GM12891 (cell line): ENCODE results near the gene ATRNL1.

ENCODE experiments used
- POLR2A ChIP-seq: IDR thresholded peaks from 2 replicates; pipeline ENCODE4 v1.6.1; 2011; ENCODE audit warnings: low read depth, low read length, control low read depth
- POLR2AphosphoS5 ChIP-seq: IDR thresholded peaks from 2 replicates; pipeline ENCODE4 v1.6.1; 2011; ENCODE audit warnings: low read depth, low read length, control low read depth
- POU2F2 ChIP-seq: IDR thresholded peaks from 2 replicates; pipeline ENCODE4 v1.6.1; 2011; ENCODE audit warnings: low read depth, mild to moderate bottlenecking, control low read depth, low read length, moderate library complexity
- SPI1 ChIP-seq: IDR thresholded peaks from 2 replicates; pipeline ENCODE4 v1.6.1; 2011; ENCODE audit warnings: low read depth, low read length, control low read depth
- TAF1 ChIP-seq: IDR thresholded peaks from 2 replicates; pipeline ENCODE4 v1.6.1; 2011; ENCODE audit warnings: low read depth, low read length, control low read depth

DNA sequence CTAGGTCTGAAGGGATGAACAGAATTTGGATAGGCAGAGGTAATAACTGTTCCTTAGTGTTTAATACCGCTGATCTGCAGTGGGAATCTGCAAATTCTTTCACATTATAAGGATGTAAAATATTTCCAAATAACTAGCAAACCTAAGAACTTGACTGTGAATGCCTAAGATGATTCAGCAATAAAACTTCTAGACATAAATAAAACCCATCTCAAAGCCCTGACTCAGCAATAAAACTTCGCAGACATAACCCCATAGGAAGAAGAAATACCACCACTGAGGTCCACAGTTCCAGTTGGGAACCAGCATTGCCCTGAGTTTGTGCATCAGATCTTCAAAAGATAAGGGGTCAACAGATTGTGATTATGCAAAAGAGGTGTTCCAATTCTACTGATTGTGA is 825.6 kb downstream of the ATRNL1 start:
- TF ChIP-seq POLR2A, result no peak
- no peak for TF ChIP-seq POLR2AphosphoS5
- TF ChIP-seq SPI1, result no peak
- no peak for TF ChIP-seq TAF1
- no peak for TF ChIP-seq POU2F2
